NCI-H2227 (cell line): ENCODE measurements around the gene DUSP7.

Source experiments
- DNase-seq: peaks from one replicate; lab custom pipeline; 2025; ENCODE audit not compliant: unreplicated experiment; lab: John Stamatoyannopoulos, UW

DUSP7 gene, protein sequence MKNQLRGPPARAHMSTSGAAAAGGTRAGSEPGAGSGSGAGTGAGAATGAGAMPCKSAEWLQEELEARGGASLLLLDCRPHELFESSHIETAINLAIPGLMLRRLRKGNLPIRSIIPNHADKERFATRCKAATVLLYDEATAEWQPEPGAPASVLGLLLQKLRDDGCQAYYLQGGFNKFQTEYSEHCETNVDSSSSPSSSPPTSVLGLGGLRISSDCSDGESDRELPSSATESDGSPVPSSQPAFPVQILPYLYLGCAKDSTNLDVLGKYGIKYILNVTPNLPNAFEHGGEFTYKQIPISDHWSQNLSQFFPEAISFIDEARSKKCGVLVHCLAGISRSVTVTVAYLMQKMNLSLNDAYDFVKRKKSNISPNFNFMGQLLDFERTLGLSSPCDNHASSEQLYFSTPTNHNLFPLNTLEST

GRCh38 chr3:52056521-52056967, at the start of gene DUSP7:
Gene DUSP7 (minus strand): TSS chr3:52056571. CDS start chr3:52056366, 205 bp downstream.
- DNase-seq, result peak; percentile 73

GRCh38 chr3:52104684-52105640, 48.6 kb upstream of the DUSP7 start:
- no peak for DNase-seq

DNA sequence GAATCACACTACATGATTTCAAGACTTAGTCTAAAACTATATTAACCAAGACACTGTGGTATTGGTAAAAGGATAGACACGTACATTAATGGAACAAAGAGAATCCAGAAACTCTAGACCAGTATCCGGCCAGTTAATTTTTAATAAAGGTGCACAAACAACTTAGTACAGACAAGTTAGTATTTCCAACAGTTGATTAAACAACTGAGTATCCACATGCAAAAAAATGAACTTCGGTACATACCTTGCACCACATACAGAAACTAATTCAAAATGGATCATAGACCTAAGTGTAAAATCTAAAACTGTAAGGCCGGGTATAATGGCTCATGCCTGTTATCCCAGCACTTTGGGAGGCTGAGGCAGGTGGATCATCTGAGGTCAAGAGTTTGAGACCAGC, 46.6 kb upstream of the DUSP7 start:
- no peak for DNase-seq

DNA sequence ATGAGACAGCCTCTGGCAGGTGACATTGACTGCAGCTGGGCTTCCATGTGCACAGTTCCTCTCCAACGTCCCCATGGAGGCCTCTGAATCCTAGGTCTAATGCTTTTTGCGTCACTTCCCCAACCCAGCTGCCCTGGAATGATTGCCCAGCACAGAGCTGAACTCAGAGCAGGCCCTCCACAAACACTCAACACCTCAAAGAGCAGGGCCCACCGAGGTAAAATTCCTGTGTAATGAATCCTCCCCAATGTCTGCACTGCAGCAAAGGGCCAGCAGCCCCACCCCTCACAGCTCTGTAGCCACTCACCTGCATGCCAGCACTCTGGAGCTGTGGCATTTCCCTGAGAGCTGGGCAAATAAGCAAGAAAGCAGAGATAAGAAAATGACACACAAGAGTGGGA, 42.6 kb upstream of the DUSP7 start:
- no peak for DNase-seq

- no peak for DNase-seq
Observed at GRCh38 chr3:52097851-52098507, 41.6 kb upstream of the DUSP7 start.

- no peak for DNase-seq
Observed at GRCh38 chr3:52095990-52096775, 39.8 kb upstream of the DUSP7 start.

GRCh38 chr3:52094571-52095485, 38.5 kb upstream of the DUSP7 start:
- DNase-seq, result no peak

- DNase-seq, result no peak
Observed at GRCh38 chr3:52093756-52094545, 37.6 kb upstream of the DUSP7 start.

- no peak for DNase-seq
Observed at GRCh38 chr3:52092891-52093290, 36.5 kb upstream of the DUSP7 start.

GRCh38 chr3:52092271-52092660, 35.9 kb upstream of the DUSP7 start:
- no peak for DNase-seq

DNA sequence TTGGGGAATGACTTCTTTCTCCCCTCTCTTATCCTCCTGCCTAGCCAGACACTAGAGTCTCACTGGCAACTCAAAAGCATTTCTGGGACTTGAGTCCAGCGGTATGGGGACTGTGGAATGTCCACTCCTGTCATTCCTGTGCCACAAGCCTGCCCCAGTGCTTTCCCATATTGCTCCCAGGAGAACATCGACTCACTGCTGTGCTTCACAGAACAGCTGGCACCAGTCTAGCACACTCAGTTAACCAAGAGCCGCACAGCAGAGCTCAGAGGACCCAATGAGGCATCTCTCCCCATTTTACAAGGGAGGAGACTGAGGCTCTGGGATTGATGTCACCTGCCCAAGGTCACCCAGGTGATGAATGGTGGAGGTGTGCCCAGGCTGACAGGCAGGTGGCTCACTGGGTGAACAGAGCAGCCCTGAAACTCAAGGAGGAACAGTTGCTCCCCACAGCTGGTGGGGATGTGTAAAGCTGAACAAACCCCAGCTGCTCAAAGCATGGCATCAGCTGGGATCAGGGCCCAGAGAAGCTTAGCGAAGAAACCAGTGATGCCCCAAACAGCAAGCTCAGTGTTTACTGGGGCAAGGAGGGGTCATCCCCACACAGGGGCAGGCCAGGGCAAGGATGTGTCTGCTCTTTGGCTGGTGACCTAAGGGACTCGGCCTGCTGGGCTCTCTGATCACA, 35.4 kb upstream of the DUSP7 start:
- DNase-seq, result no peak

- DNase-seq, result no peak
Observed at GRCh38 chr3:52090933-52091468, 34.6 kb upstream of the DUSP7 start.

DNA sequence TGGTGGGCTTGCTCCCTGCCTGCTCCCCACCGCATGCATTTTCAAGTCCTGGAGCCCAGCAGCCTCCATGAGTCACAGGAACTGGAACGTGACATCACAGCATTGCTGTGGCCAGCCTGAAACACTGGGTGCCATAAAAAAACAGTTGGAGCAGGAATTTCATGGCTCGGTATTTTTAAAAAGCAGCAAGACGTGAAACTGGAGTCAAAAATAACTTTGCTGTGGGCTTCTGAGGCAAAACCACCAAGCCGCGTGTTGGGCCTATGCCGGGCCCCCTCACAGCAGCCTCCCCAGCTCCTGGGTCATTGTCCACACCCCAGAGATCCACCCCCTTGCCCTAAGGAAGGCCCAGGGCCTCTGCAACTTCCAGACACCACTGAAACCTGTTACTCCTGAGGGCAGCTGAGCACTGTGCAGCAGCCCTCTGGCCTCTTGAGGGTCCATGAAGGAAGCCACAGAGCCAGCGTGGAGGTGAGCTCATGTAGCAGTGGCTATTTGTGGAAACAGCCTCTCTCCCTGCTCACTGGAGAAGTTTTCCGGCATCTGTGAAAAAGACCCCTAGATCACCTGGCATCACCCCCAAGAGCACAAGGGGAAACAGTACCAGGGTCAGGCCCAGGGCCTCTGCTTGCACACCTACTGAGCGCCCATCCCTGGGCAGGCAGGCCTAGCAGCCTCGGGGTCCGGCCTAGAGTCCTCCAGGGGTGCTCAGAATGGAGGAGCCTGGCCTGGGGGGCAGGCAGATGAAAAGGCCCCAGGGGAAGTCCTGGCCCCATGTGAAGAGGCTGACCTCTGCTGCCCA, 34.0 kb upstream of the DUSP7 start:
- DNase-seq, result no peak

GRCh38 chr3:52089691-52090090, 33.3 kb upstream of the DUSP7 start:
- no peak for DNase-seq

GRCh38 chr3:52088445-52089367, 32.3 kb upstream of the DUSP7 start:
- peak; percentile 7 for DNase-seq

DNA sequence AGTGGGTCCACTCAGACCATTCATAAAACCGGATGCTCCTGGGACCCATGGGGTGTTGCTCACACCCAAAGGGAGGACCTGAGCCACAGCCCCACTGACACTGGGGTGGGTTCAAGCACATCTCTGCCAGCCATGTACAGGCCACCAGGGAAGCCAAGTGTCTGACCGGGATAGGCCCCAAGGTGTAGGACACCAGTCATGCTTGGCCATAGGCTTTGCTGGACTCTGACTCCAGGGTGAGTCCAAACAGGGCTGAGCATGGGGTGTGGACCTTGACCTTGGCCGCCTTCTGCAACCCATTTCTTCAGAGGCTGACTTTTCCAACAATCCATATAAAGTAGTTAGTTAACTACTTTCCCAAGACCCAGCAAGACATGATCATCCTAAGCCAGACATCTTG, 31.4 kb upstream of the DUSP7 start:
- no peak for DNase-seq
